Esophagus muscularis mucosa (tissue), 4 donors: Measurements from ENCODE around the gene ASB5. TPM values are rescaled to one million over a fixed set of nuclear protein-coding genes. Genes with fewer than 3 reads are reported as not detected.

Experiments
- DNase-seq: peaks from one replicate; pipeline ENCODE4 v3.0.0-alpha.2; 2017; ENCODE audit errors: extremely low spot score
- H3K27ac ChIP-seq, 4 donors: fragments of 200-600 bp; sonication (generic); replicated peaks in 1 of 4; 1 replicate in 3 of 4; 2 replicates in 1 of 4; pipeline ENCODE4 v1.5.1; 2016 to 2019; ENCODE audit warnings: mild to moderate bottlenecking in 1 of 4
- H3K27me3 ChIP-seq, 4 donors: fragments of 200-600 bp; sonication (generic); one replicate each; pipeline versions ENCODE4 v1.5.1 to v1.6.0; 2016 to 2019
- H3K36me3 ChIP-seq, 4 donors: fragments of 200-600 bp; sonication (generic); one replicate each; pipeline ENCODE4 v1.5.1; 2016 to 2019
- H3K4me1 ChIP-seq, 4 donors: fragments of 200-600 bp; sonication (generic); one replicate each; pipeline ENCODE4 v1.5.1; 2016 to 2019
- H3K4me3 ChIP-seq, 4 donors: fragments of 200-600 bp; sonication (generic); 1 replicate in 2 of 4; 2 replicates in 2 of 4; pipeline ENCODE4 v1.5.1; 2016 to 2019; ENCODE audit warnings: mild to moderate bottlenecking in 4 of 4, moderate library complexity in 1 of 4
- H3K9me3 ChIP-seq, 4 donors: fragments of 200-600 bp; sonication (generic); 1 replicate in 3 of 4; 2 replicates in 1 of 4; pipeline ENCODE4 v1.5.1; 2016 to 2019
- EP300 ChIP-seq: sonication (generic); formaldehyde crosslinking; IDR thresholded peaks from one replicate; pipeline ENCODE4 v1.6.1; 2017; ENCODE audit warnings: antibody characterized with exemption
- POLR2A ChIP-seq: fragments of 450-650 bp; IDR thresholded peaks from one replicate; pipeline ENCODE4 v1.6.1; 2017; ENCODE audit warnings: antibody characterized with exemption, moderate library complexity, mild to moderate bottlenecking, low read depth
- POLR2AphosphoS5 ChIP-seq, 2 donors: sonication (generic); formaldehyde crosslinking; IDR thresholded peaks; one replicate each; pipeline ENCODE4 v1.6.1; 2017; ENCODE audit warnings: antibody characterized with exemption in 2 of 2
- WGBS: methylation state at CpG from one replicate; pipeline ENCODE4 v1.1.5; 2018; 5-methylcytosine and 5-hydroxymethylcytosine counted together
- intact Hi-C: fragments of 100-400 bp; cut with DNase I; formaldehyde crosslinking; loops from one replicate; pipeline ENCODE4 v1.15.1; 2023
- total RNA-seq, 4 donors: library from RNA; depleted of rRNA; stranded (reverse); fragments of >200 nt; gene quantifications; one replicate each; pipeline versions ENCODE4 v1.1.0 to v1.2.1, GENCODE V29; 2016
- TF ChIP-seq, protein P1 (sequence below), 3 experiments: fragments of 200-600 bp in 2 of 3; fragments of 450-650 bp in 1 of 3; sonication (generic) in 2 of 3; IDR thresholded peaks; one replicate each; pipeline ENCODE4 v1.5.1; 2017 to 2019; ENCODE audit warnings: antibody characterized with exemption in 3 of 3, mild to moderate bottlenecking in 2 of 3, moderate library complexity in 1 of 3

Gene ASB5, protein sequence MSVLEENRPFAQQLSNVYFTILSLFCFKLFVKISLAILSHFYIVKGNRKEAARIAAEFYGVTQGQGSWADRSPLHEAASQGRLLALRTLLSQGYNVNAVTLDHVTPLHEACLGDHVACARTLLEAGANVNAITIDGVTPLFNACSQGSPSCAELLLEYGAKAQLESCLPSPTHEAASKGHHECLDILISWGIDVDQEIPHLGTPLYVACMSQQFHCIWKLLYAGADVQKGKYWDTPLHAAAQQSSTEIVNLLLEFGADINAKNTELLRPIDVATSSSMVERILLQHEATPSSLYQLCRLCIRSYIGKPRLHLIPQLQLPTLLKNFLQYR
- total RNA-seq: 10 to 100 TPM; 13.1 to 37.8 (median 27.0) TPM

DNA sequence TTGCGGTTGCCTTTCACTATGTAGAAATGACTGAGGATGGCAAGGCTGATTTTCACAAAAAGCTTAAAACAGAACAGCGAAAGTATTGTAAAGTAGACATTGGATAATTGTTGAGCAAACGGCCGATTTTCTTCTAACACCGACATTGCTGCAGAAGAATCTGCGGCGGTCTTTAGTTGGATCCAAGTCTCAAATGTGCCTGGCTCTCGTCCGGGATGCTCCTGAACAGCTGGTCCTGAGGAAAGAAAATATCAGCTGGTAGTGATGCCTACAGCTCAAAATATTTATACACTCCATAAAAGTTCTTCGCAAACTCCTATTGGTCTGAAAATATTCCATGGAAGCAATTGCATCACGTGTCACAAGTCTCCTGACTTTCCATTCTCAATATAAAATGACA, at the start of gene ASB5:
Gene ASB5 (minus strand): TSS at position 260 of the 400 bp plus-strand sequence. CDS start 114 bp downstream, at position 146.
- Histone ChIP-seq H3K4me3 (peak within 1 kb of the TSS in 3 of 4 donors; percentile 29 to 43 (median 39)), H3K36me3 (no peaks in the 10 kb centered on the region), H3K9me3 (no peaks in the 10 kb centered on the region), H3K27me3 (no peaks in the 10 kb centered on the region), H3K4me1 (peaks cover 0 to 9% (median 0%) of the 10 kb centered on the region in 4 donors), H3K27ac (peak within 1 kb of the TSS; percentile 64 to 69 (median 67))
- TF ChIP-seq EP300 (no peak), POLR2AphosphoS5 (IDR thresholded peaks at IDR 0.05) (peak; percentile 27 to 48)
- intact Hi-C loops: no loop called here
- WGBS: 87% methylated on average over 11 of the region's 11 CpGs
- DNase-seq: no peak

DNA sequence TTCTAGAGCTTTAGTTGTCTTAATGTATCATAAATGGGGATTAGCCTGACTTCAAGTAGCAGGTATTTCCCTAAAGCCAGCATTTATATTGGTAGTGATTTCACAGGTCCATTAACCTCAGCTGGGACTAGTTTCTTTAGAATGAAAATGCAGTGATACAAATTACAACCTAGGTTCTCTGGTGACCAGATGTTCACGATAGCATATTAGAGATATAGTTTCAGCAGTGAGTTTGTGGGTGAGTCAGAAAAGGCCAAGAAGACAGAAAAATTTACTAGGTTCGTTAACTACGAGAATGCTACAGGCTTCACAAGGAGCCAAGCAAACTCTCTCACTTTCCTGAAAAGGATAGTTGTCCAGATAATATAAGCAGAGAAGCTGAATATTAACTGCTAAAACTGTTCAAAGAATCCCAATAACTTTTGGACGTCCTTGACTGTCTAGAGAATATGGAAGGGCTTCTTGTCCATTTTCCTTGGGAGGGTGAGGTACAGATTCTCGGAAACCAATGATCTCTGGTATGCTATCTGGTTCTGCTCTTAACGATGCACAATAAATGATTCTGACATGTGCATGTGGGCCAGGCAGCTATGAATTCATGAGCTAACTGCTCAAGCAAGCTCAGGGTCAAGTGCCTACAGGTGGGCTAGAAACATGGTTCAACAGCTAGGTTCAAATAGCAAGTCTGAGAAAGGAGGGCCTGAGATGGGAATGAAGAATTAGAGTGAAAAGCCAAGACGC, 44.7 kb upstream of the ASB5 start:
- no peak overlapping the region for H3K27ac ChIP-seq

DNA sequence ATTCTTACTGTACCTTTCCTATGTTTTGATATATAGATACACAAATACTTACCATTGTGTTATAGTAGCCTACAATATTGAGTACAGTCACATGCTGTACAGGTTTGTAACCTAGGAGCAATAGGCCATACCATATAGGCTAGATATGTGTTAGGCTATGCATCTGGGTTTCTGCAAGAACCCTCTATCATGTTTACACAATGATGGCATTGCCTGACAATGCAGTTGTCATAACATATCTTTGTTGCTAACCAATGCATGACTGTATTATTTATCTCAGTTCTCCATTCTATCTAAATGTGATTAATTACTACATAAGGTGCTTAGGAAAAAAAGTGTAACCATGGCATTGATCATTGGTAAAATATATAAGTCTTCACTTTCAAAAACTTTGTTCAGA, 40.8 kb upstream of the ASB5 start:
- intact Hi-C loops: no loop called here
- DNase-seq: no peak
- Histone ChIP-seq H3K36me3 (no peaks in the 10 kb centered on the region), H3K27ac (no peak overlapping the region), H3K27me3 (no peaks in the 10 kb centered on the region), H3K4me1 (no peaks in the 10 kb centered on the region), H3K4me3 (no peak overlapping the region), H3K9me3 (no peaks in the 10 kb centered on the region)
- TF ChIP-seq EP300: no peak
- TF ChIP-seq, protein P1, sequence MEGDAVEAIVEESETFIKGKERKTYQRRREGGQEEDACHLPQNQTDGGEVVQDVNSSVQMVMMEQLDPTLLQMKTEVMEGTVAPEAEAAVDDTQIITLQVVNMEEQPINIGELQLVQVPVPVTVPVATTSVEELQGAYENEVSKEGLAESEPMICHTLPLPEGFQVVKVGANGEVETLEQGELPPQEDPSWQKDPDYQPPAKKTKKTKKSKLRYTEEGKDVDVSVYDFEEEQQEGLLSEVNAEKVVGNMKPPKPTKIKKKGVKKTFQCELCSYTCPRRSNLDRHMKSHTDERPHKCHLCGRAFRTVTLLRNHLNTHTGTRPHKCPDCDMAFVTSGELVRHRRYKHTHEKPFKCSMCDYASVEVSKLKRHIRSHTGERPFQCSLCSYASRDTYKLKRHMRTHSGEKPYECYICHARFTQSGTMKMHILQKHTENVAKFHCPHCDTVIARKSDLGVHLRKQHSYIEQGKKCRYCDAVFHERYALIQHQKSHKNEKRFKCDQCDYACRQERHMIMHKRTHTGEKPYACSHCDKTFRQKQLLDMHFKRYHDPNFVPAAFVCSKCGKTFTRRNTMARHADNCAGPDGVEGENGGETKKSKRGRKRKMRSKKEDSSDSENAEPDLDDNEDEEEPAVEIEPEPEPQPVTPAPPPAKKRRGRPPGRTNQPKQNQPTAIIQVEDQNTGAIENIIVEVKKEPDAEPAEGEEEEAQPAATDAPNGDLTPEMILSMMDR (IDR thresholded peaks at IDR 0.05): no peak

More for the DNA sequence above, 44.7 kb upstream of the ASB5 start:
- no peaks in the 10 kb centered on the region for H3K9me3 ChIP-seq
- 84% methylated on average over 7 of the region's 7 CpGs for WGBS
- H3K4me1 ChIP-seq: peaks cover under 1 to 4% (median 3%) of the 10 kb centered on the region in 4 donors
- H3K4me3 ChIP-seq: no peak overlapping the region
- H3K27me3 ChIP-seq: no peaks in the 10 kb centered on the region
- intact Hi-C loops: no loop called here
- H3K36me3 ChIP-seq: no peaks in the 10 kb centered on the region
- TF ChIP-seq EP300 (no peak), POLR2A (no peak), POLR2AphosphoS5 (IDR thresholded peaks at IDR 0.05) (no peak)
- TF ChIP-seq, protein P1 (IDR thresholded peaks at IDR 0.05): no peak
- DNase-seq: no peak

DNA sequence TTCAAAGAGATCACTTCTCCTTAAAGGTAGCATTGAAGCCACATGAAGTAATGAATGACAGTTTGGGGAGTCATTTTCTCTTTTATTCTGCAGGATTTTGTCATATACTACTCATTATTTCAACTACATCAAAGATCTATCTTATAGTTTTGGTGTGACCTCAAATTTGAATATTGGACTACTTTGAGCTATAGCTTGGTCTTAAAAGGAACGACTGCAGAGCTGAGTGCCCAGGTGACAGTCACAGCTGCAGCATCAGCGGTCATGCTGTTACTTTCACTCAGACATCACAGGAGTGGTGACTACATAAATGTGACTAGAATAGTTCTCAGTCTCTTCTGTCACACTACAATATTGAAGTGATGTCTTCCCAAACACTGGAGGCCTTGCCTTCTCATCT, 40.0 kb upstream of the ASB5 start:
- Histone ChIP-seq H3K27ac (no peak overlapping the region), H3K4me3 (no peak overlapping the region), H3K9me3 (no peaks in the 10 kb centered on the region), H3K36me3 (no peaks in the 10 kb centered on the region), H3K4me1 (no peaks in the 10 kb centered on the region), H3K27me3 (no peaks in the 10 kb centered on the region)
- no peak for TF ChIP-seq EP300
- no peak for TF ChIP-seq POLR2AphosphoS5 (IDR thresholded peaks at IDR 0.05)
- TF ChIP-seq, protein P1 (IDR thresholded peaks at IDR 0.05): no peak
- TF ChIP-seq POLR2A: no peak
- WGBS: 83% methylated on average over 2 of the region's 2 CpGs
- DNase-seq: no peak
- intact Hi-C loops: no loop called here

DNA sequence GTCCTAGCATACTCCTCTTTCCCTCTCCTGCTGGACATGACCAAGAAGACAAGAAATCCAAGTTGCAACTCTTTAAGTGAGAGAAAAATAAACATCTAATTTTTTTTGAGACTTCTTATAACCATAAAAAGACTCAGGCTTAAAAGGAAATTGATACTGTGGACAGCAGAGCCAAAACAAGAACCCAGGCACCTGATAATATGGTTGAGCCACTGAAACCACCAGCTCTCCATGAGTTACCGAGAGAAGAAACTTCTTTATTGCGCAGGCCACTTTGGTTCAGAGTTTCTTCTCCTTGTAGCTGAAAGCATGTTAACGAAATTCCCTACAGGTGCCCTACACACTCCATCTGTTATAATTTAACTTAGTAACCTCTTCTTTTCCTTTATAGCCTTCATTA, 39.4 kb upstream of the ASB5 start:
- Histone ChIP-seq H3K9me3 (no peaks in the 10 kb centered on the region), H3K4me1 (no peaks in the 10 kb centered on the region), H3K27me3 (no peaks in the 10 kb centered on the region), H3K4me3 (no peak overlapping the region), H3K36me3 (no peaks in the 10 kb centered on the region), H3K27ac (no peak overlapping the region)
- 86% methylated on average over 3 of the region's 3 CpGs for WGBS
- TF ChIP-seq POLR2A (no peak), POLR2AphosphoS5 (IDR thresholded peaks at IDR 0.05) (no peak), EP300 (no peak)
- TF ChIP-seq, protein P1 (IDR thresholded peaks at IDR 0.05): no peak
- intact Hi-C loops: no loop called here
- no peak for DNase-seq
